Measurements from ENCODE around the gene GABRR2. TPM values are rescaled to one million over a fixed set of nuclear protein-coding genes. Genes with fewer than 3 reads are reported as not detected.

GABRR2 gene
- total RNA-seq, 1 donor from 2014 or later, result 0.87 TPM

- no peaks in the 10 kb centered on the region for H3K36me3 Mint-ChIP-seq
- H3K27me3 Mint-ChIP-seq (ENCODE audit: low read depth), result no peaks in the 10 kb centered on the region
- TF ChIP-seq CTCF (IDR thresholded peaks at IDR 0.05; ENCODE audit: unreplicated experiment), result no peak
- H3K9me3 Mint-ChIP-seq, result no peaks in the 10 kb centered on the region
- H3K4me3 Mint-ChIP-seq, result no peak overlapping the region
- DNase-seq (ENCODE audit: low spot score in 2 of 2, unreplicated experiment in 2 of 2), result no peak
- no peak overlapping the region for H3K27ac Mint-ChIP-seq
- H3K4me1 Mint-ChIP-seq, result peaks cover 3% of the 10 kb centered on the region
Measured at GRCh38 chr6:89255417-89255816, 59.7 kb downstream of the GABRR2 start.

- no peak for DNase-seq (ENCODE audit: low spot score in 2 of 2, unreplicated experiment in 2 of 2)
- no peaks in the 10 kb centered on the region for H3K27me3 Mint-ChIP-seq (ENCODE audit: low read depth)
- no peak overlapping the region for H3K4me3 Mint-ChIP-seq
- H3K9me3 Mint-ChIP-seq, result no peaks in the 10 kb centered on the region
- no peaks in the 10 kb centered on the region for H3K4me1 Mint-ChIP-seq
- TF ChIP-seq CTCF (IDR thresholded peaks at IDR 0.05; ENCODE audit: unreplicated experiment), result no peak
- H3K36me3 Mint-ChIP-seq, result no peaks in the 10 kb centered on the region
- no peak overlapping the region for H3K27ac Mint-ChIP-seq
Measured at GRCh38 chr6:89254569-89254968, 60.5 kb downstream of the GABRR2 start.

- no peak overlapping the region for H3K27ac Mint-ChIP-seq
Measured at GRCh38 chr6:89252907-89253306, 62.2 kb downstream of the GABRR2 start.

GRCh38 chr6:89251976-89252375, 63.1 kb downstream of the GABRR2 start:
- Mint-ChIP-seq H3K27me3 (ENCODE audit: low read depth) (peaks cover 2% of the 10 kb centered on the region), H3K36me3 (no peaks in the 10 kb centered on the region), H3K4me1 (no peaks in the 10 kb centered on the region), H3K4me3 (no peak overlapping the region), H3K9me3 (peaks cover 3% of the 10 kb centered on the region), H3K27ac (no peak overlapping the region)
- TF ChIP-seq CTCF (IDR thresholded peaks at IDR 0.05; ENCODE audit: unreplicated experiment), result no peak
- no peak for DNase-seq (ENCODE audit: low spot score in 2 of 2, unreplicated experiment in 2 of 2)

More at GRCh38 chr6:89252907-89253306, 62.2 kb downstream of the GABRR2 start:
- Mint-ChIP-seq H3K27me3 (ENCODE audit: low read depth) (peaks cover 2% of the 10 kb centered on the region), H3K4me1 (no peaks in the 10 kb centered on the region), H3K9me3 (no peaks in the 10 kb centered on the region), H3K4me3 (no peak overlapping the region), H3K36me3 (no peaks in the 10 kb centered on the region)
- DNase-seq (ENCODE audit: low spot score in 2 of 2, unreplicated experiment in 2 of 2), result no peak
- no peak for TF ChIP-seq CTCF (IDR thresholded peaks at IDR 0.05; ENCODE audit: unreplicated experiment)

GRCh38 chr6:89251170-89251569, 63.9 kb downstream of the GABRR2 start:
- peaks cover 3% of the 10 kb centered on the region for H3K9me3 Mint-ChIP-seq
- H3K27me3 Mint-ChIP-seq (ENCODE audit: low read depth), result peaks cover 2% of the 10 kb centered on the region
- H3K36me3 Mint-ChIP-seq, result no peaks in the 10 kb centered on the region
- no peak for DNase-seq (ENCODE audit: low spot score in 2 of 2, unreplicated experiment in 2 of 2)
- H3K4me1 Mint-ChIP-seq, result no peaks in the 10 kb centered on the region
- H3K27ac Mint-ChIP-seq, result no peak overlapping the region
- H3K4me3 Mint-ChIP-seq, result no peak overlapping the region
- no peak for TF ChIP-seq CTCF (IDR thresholded peaks at IDR 0.05; ENCODE audit: unreplicated experiment)

GRCh38 chr6:89250239-89250638, 64.9 kb downstream of the GABRR2 start:
- no peak for DNase-seq (ENCODE audit: low spot score in 2 of 2, unreplicated experiment in 2 of 2)
- Mint-ChIP-seq H3K27ac (no peak overlapping the region), H3K9me3 (peaks cover 3% of the 10 kb centered on the region), H3K36me3 (no peaks in the 10 kb centered on the region), H3K27me3 (ENCODE audit: low read depth) (peaks cover 8% of the 10 kb centered on the region), H3K4me3 (no peak overlapping the region), H3K4me1 (no peaks in the 10 kb centered on the region)
- no peak for TF ChIP-seq CTCF (IDR thresholded peaks at IDR 0.05; ENCODE audit: unreplicated experiment)

All from mesothelial cell of epicardium (in vitro differentiated cells).